Medulla oblongata (tissue), 1 donor: ENCODE data around the gene HTR1D.

Source experiments
- DNase-seq: peaks from one replicate; pipeline ENCODE4 v3.0.0-alpha.2; 2015; ENCODE audit errors: extremely low spot score

The HTR1D gene

GRCh38 chr1:23184212-23184934 lies 32.9 kb downstream of the HTR1D start:
- DNase-seq, result peak; percentile 65

GRCh38 chr1:23179862-23180261 lies 37.4 kb downstream of the HTR1D start:
- DNase-seq, result no peak

- DNase-seq, result no peak
Observed at GRCh38 chr1:23178950-23179349, 38.4 kb downstream of the HTR1D start.

GRCh38 chr1:23178414-23178813 lies 38.9 kb downstream of the HTR1D start:
- no peak for DNase-seq

- DNase-seq, result peak; percentile 39
Observed at GRCh38 chr1:23177438-23178380, 39.6 kb downstream of the HTR1D start.

- DNase-seq, result no peak
Observed at GRCh38 chr1:23177031-23177430, 40.3 kb downstream of the HTR1D start.

GRCh38 chr1:23174426-23175110 lies 42.7 kb downstream of the HTR1D start:
- no peak for DNase-seq

- no peak for DNase-seq
Observed at GRCh38 chr1:23171181-23171755, 46.0 kb downstream of the HTR1D start.

- peak; percentile 59 for DNase-seq
Observed at GRCh38 chr1:23169727-23170335, 47.5 kb downstream of the HTR1D start.

- no peak for DNase-seq
Observed at GRCh38 chr1:23169195-23169575, 48.1 kb downstream of the HTR1D start.

- DNase-seq, result peak; percentile 94
Observed at GRCh38 chr1:23168445-23169194, 48.7 kb downstream of the HTR1D start, which contains the start of gene LUZP1. LUZP1 (minus strand) TSS chr1:23168856.

GRCh38 chr1:23168079-23168444 lies 49.2 kb downstream of the HTR1D start:
- DNase-seq, result no peak

GRCh38 chr1:23167353-23168078 lies 49.8 kb downstream of the HTR1D start:
- peak; percentile 28 for DNase-seq

GRCh38 chr1:23166854-23167253 lies 50.4 kb downstream of the HTR1D start:
- no peak for DNase-seq

- no peak for DNase-seq
Observed at GRCh38 chr1:23163395-23163794, 53.9 kb downstream of the HTR1D start.

GRCh38 chr1:23159963-23160877 lies 57.1 kb downstream of the HTR1D start:
- no peak for DNase-seq

- no peak for DNase-seq
Observed at GRCh38 chr1:23156940-23157339, 60.4 kb downstream of the HTR1D start.

GRCh38 chr1:23152966-23153684 lies 64.2 kb downstream of the HTR1D start:
- DNase-seq, result no peak
